Suprapubic skin (tissue), 4 donors: ENCODE results near the gene ZNF804A.

Source experiments
- CTCF ChIP-seq, 2 donors: fragments of 200-600 bp in 1 of 2; fragments of 450-650 bp in 1 of 2; sonication (generic) in 1 of 2; IDR thresholded peaks; one replicate each; pipeline ENCODE4 v1.5.1; 2016 to 2019; ENCODE audit warnings: antibody characterized with exemption in 2 of 2, mild to moderate bottlenecking in 1 of 2, moderate library complexity in 1 of 2
- EP300 ChIP-seq: sonication (generic); formaldehyde crosslinking; IDR thresholded peaks from one replicate; pipeline ENCODE4 v1.6.1; 2017; ENCODE audit warnings: antibody characterized with exemption
- POLR2A ChIP-seq, 2 donors: fragments of 450-650 bp; IDR thresholded peaks; one replicate each; pipeline ENCODE4 v1.6.1; 2017; ENCODE audit warnings: antibody characterized with exemption in 2 of 2, mild to moderate bottlenecking in 2 of 2, moderate library complexity in 2 of 2
- POLR2AphosphoS5 ChIP-seq, 3 donors: sonication (generic); formaldehyde crosslinking; IDR thresholded peaks; one replicate each; pipeline ENCODE4 v1.6.1; 2017; ENCODE audit warnings: antibody characterized with exemption in 3 of 3

GRCh38 chr2:184579226-184579625, 19.1 kb upstream of the ZNF804A start:
- TF ChIP-seq CTCF (IDR thresholded peaks at IDR 0.05), result no peak
- no peak for TF ChIP-seq POLR2A (IDR thresholded peaks at IDR 0.05)
- TF ChIP-seq EP300, result no peak
- TF ChIP-seq POLR2AphosphoS5 (IDR thresholded peaks at IDR 0.05), result no peak
